NB4 (cell line): ENCODE results near the gene RAB25.

Experiments used
- MYC ChIP-seq: IDR thresholded peaks from 2 replicates; pipeline ENCODE4 v1.6.1; 2011; ENCODE audit warnings: low read depth, low read length
- POLR2A ChIP-seq: IDR thresholded peaks from 2 replicates; pipeline ENCODE4 v1.6.1; 2011; ENCODE audit warnings: mild to moderate bottlenecking; ENCODE audit not compliant: insufficient read length; ENCODE audit errors: extremely low read depth
- TF ChIP-seq, protein P1 (sequence below): IDR thresholded peaks from one replicate; pipeline ENCODE4 v1.5.1; 2012; ENCODE audit warnings: low read depth, low read length

DNA sequence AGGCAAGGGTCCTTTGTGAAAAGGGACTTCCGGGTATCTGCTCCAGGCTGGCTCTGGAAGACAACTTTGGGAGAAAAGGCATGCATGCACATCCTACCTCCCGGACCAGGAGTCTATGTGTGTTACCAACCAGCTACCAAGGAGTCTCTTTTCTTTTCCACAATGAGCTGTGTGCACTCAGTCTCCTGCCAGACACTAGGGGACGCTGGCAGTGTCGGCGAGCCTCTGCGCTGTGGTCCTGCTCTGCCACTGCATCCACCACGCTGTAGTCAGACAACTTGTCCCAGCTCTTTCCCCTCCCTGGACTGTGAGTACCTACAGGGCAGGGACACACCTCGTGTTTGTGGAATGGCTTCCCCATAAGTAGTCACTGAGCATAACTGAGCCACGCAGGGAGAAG is 35.1 kb upstream of the RAB25 start:
- TF ChIP-seq, protein P1, sequence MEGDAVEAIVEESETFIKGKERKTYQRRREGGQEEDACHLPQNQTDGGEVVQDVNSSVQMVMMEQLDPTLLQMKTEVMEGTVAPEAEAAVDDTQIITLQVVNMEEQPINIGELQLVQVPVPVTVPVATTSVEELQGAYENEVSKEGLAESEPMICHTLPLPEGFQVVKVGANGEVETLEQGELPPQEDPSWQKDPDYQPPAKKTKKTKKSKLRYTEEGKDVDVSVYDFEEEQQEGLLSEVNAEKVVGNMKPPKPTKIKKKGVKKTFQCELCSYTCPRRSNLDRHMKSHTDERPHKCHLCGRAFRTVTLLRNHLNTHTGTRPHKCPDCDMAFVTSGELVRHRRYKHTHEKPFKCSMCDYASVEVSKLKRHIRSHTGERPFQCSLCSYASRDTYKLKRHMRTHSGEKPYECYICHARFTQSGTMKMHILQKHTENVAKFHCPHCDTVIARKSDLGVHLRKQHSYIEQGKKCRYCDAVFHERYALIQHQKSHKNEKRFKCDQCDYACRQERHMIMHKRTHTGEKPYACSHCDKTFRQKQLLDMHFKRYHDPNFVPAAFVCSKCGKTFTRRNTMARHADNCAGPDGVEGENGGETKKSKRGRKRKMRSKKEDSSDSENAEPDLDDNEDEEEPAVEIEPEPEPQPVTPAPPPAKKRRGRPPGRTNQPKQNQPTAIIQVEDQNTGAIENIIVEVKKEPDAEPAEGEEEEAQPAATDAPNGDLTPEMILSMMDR = peak; percentile 37
- TF ChIP-seq POLR2A (no peak), MYC (no peak)
